ENCODE data around the gene GIMAP8. TPM values are rescaled to one million over a fixed set of nuclear protein-coding genes. Genes with fewer than 3 reads are reported as not detected.

GIMAP8 gene
- not detected in 2 replicates for total RNA-seq (2014; rRNA removed; shearing (Covaris generic))

GRCh38 chr7:150450491-150451001, at the start of gene GIMAP8:
Gene GIMAP8, plus strand, starts transcription at chr7:150450630. Its CDS starts 16,069 bp downstream, at chr7:150466699.
- Histone ChIP-seq H3K36me3 (no peaks in the 10 kb centered on the region), H3K4me3 (no peak within 1 kb of the TSS), H3K27ac (no peak within 1 kb of the TSS), H3K9me3 (replicated peaks) (no peaks in the 10 kb centered on the region), H3K4me1 (replicated peaks) (no peaks in the 10 kb centered on the region), H3K27me3 (replicated peaks) (peaks cover 12% of the 10 kb centered on the region)
- no peak for DNase-seq (ENCODE audit: low read depth in 1 of 2, low spot score in 2 of 2)

- Histone ChIP-seq H3K4me3 (no peak overlapping the region), H3K9me3 (replicated peaks) (no peaks in the 10 kb centered on the region), H3K4me1 (replicated peaks) (peaks cover 26% of the 10 kb centered on the region), H3K27me3 (replicated peaks) (no peaks in the 10 kb centered on the region), H3K36me3 (peaks cover 5% of the 10 kb centered on the region; the same call in 1 of the 2 replicates), H3K27ac (no peak overlapping the region)
- peak in 1 of 2 experiments; percentile 28 for DNase-seq (ENCODE audit: low read depth in 1 of 2, low spot score in 2 of 2)
These were observed 49.5 kb upstream of the GIMAP8 start for GRCh38 chr7:150400788-150401423.

- peaks cover 31% of the 10 kb centered on the region for H3K4me1 ChIP-seq (replicated peaks)
- H3K9me3 ChIP-seq (replicated peaks), result no peaks in the 10 kb centered on the region
- H3K36me3 ChIP-seq, result peaks cover 4% of the 10 kb centered on the region; the same call in 1 of the 2 replicates
- no peak overlapping the region for H3K27ac ChIP-seq
- H3K4me3 ChIP-seq, result no peak overlapping the region
- H3K27me3 ChIP-seq (replicated peaks), result no peaks in the 10 kb centered on the region
- no peak for DNase-seq (ENCODE audit: low read depth in 1 of 2, low spot score in 2 of 2)
These were observed 49.0 kb upstream of the GIMAP8 start for GRCh38 chr7:150401424-150401790.

- Histone ChIP-seq H3K4me3 (no peak overlapping the region), H3K4me1 (replicated peaks) (peaks cover 37% of the 10 kb centered on the region), H3K36me3 (no peaks in the 10 kb centered on the region), H3K27me3 (replicated peaks) (no peaks in the 10 kb centered on the region), H3K27ac (no peak overlapping the region), H3K9me3 (replicated peaks) (no peaks in the 10 kb centered on the region)
- DNase-seq (ENCODE audit: low read depth in 1 of 2, low spot score in 2 of 2), result no peak
These were observed 48.4 kb upstream of the GIMAP8 start for GRCh38 chr7:150401861-150402631.

GRCh38 chr7:150402671-150403321, 47.6 kb upstream of the GIMAP8 start:
- Histone ChIP-seq H3K4me3 (no peak overlapping the region), H3K27me3 (replicated peaks) (no peaks in the 10 kb centered on the region), H3K9me3 (replicated peaks) (no peaks in the 10 kb centered on the region), H3K4me1 (replicated peaks) (peaks cover 39% of the 10 kb centered on the region), H3K36me3 (no peaks in the 10 kb centered on the region), H3K27ac (no peak overlapping the region)
- DNase-seq (ENCODE audit: low read depth in 1 of 2, low spot score in 2 of 2), result no peak

GRCh38 chr7:150403376-150404171, 46.9 kb upstream of the GIMAP8 start:
- Histone ChIP-seq H3K4me1 (replicated peaks) (peaks cover 39% of the 10 kb centered on the region), H3K9me3 (replicated peaks) (no peaks in the 10 kb centered on the region), H3K27ac (no peak overlapping the region), H3K36me3 (no peaks in the 10 kb centered on the region), H3K27me3 (replicated peaks) (no peaks in the 10 kb centered on the region), H3K4me3 (no peak overlapping the region)
- DNase-seq (ENCODE audit: low read depth in 1 of 2, low spot score in 2 of 2), result no peak

GRCh38 chr7:150404172-150404804, 46.1 kb upstream of the GIMAP8 start:
- H3K27me3 ChIP-seq (replicated peaks), result no peaks in the 10 kb centered on the region
- H3K27ac ChIP-seq, result peak overlapping the region; percentile 59; the same call in 1 of the 2 replicates
- H3K4me3 ChIP-seq, result peak overlapping the region; percentile 55
- H3K4me1 ChIP-seq (replicated peaks), result peaks cover 39% of the 10 kb centered on the region
- no peak for DNase-seq (ENCODE audit: low read depth in 1 of 2, low spot score in 2 of 2)
- no peaks in the 10 kb centered on the region for H3K9me3 ChIP-seq (replicated peaks)
- no peaks in the 10 kb centered on the region for H3K36me3 ChIP-seq

GRCh38 chr7:150404805-150405583, 45.4 kb upstream of the GIMAP8 start:
- H3K4me3 ChIP-seq, result peak overlapping the region; percentile 55
- DNase-seq (ENCODE audit: low read depth in 1 of 2, low spot score in 2 of 2), result peak; percentile 78 to 85
- H3K27ac ChIP-seq, result peak overlapping the region; percentile 59
- H3K36me3 ChIP-seq, result no peaks in the 10 kb centered on the region
- H3K4me1 ChIP-seq (replicated peaks), result peaks cover 34% of the 10 kb centered on the region
- no peaks in the 10 kb centered on the region for H3K9me3 ChIP-seq (replicated peaks)
- no peaks in the 10 kb centered on the region for H3K27me3 ChIP-seq (replicated peaks)

GRCh38 chr7:150405584-150406311, 44.7 kb upstream of the GIMAP8 start:
- Histone ChIP-seq H3K36me3 (no peaks in the 10 kb centered on the region), H3K27ac (no peak overlapping the region), H3K27me3 (replicated peaks) (no peaks in the 10 kb centered on the region), H3K4me1 (replicated peaks) (peaks cover 27% of the 10 kb centered on the region), H3K4me3 (peak overlapping the region; percentile 55), H3K9me3 (replicated peaks) (no peaks in the 10 kb centered on the region)
- DNase-seq (ENCODE audit: low read depth in 1 of 2, low spot score in 2 of 2), result peak in 1 of 2 experiments; percentile 23

GRCh38 chr7:150406312-150406566, 44.2 kb upstream of the GIMAP8 start:
- H3K36me3 ChIP-seq, result no peaks in the 10 kb centered on the region
- H3K27ac ChIP-seq, result no peak overlapping the region
- H3K27me3 ChIP-seq (replicated peaks), result no peaks in the 10 kb centered on the region
- peak in 1 of 2 experiments; percentile 4 for DNase-seq (ENCODE audit: low read depth in 1 of 2, low spot score in 2 of 2)
- no peaks in the 10 kb centered on the region for H3K9me3 ChIP-seq (replicated peaks)
- no peak overlapping the region for H3K4me3 ChIP-seq
- peaks cover 27% of the 10 kb centered on the region for H3K4me1 ChIP-seq (replicated peaks)

- no peak overlapping the region for H3K4me3 ChIP-seq
- peak in 1 of 2 experiments; percentile 2 for DNase-seq (ENCODE audit: low read depth in 1 of 2, low spot score in 2 of 2)
- no peak overlapping the region for H3K27ac ChIP-seq
- no peaks in the 10 kb centered on the region for H3K36me3 ChIP-seq
- no peaks in the 10 kb centered on the region for H3K9me3 ChIP-seq (replicated peaks)
- H3K4me1 ChIP-seq (replicated peaks), result peaks cover 27% of the 10 kb centered on the region
- no peaks in the 10 kb centered on the region for H3K27me3 ChIP-seq (replicated peaks)
These were observed 43.6 kb upstream of the GIMAP8 start for GRCh38 chr7:150406567-150407421.

All from SJSA1 (cell line).